ENCODE results near the gene TAF5L.

TAF5L gene

DNA sequence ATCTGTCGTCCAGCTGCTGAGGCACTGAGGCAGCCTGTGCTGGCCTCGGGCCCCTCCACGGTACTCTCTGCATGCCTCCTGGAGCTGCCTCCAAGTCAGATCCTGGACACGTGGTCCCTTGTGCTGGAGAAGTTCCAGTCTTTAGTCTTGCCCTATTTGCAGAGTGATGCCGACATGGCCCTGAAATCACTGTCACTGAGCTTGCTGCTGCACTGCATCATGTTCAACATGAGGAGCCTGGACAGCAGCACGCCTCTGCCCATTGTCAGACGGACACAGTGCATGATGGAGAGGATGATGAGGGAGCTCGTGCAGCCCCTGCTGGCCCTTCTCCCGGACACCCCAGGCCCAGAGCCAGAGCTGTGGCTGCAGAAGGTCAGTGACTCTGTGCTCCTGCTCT lies 10.1 kb upstream of the TAF5L start:
- Histone ChIP-seq H3K9me3 (replicated peaks in 1 of 2; ENCODE audit: control insufficient read depth in 2 of 2, insufficient read depth in 1 of 2, low read depth in 1 of 2, low read length in 2 of 2) (no peaks in the 10 kb centered on the region), H3K27me3 (ENCODE audit: control insufficient read depth in 3 of 3, insufficient read depth in 3 of 3, low read depth in 1 of 3, low read length in 3 of 3) (no peaks in the 10 kb centered on the region), H3K23ac (ENCODE audit: low read depth, low read length, poor library complexity) (no peak overlapping the region), H2BK5ac (ENCODE audit: low read length) (no peak overlapping the region), H3K36me3 (replicated peaks in 1 of 2; ENCODE audit: control insufficient read depth in 2 of 2, insufficient read depth in 2 of 2, low read length in 2 of 2) (peaks cover 29 to 89% of the 10 kb centered on the region in 2 donors), H3K79me1 (ENCODE audit: low read depth, low read length) (peaks cover 4% of the 10 kb centered on the region), H3K27ac (replicated peaks; ENCODE audit: low read length) (no peak overlapping the region), H2BK15ac (ENCODE audit: low read length) (no peak overlapping the region), H4K8ac (ENCODE audit: low read depth, low read length) (peak overlapping the region; percentile 32), H3K4me3 (ENCODE audit: low read length in 2 of 2) (no peak overlapping the region), H4K91ac (ENCODE audit: low read depth, low read length, poor library complexity) (no peak overlapping the region), H2AK5ac (ENCODE audit: low read depth, low read length) (no peak overlapping the region), H3K4me1 (ENCODE audit: control insufficient read depth in 2 of 2, insufficient read depth in 1 of 2, low read depth in 1 of 2, low read length in 2 of 2) (peaks cover 0 to 5% of the 10 kb centered on the region in 2 donors), H2BK12ac (ENCODE audit: low read length) (no peak overlapping the region), H3K14ac (ENCODE audit: low read length) (no peak overlapping the region), H2AFZ (ENCODE audit: low read length) (no peak overlapping the region), H3K4ac (ENCODE audit: low read length) (no peak overlapping the region), H3K18ac (ENCODE audit: low read length) (no peak overlapping the region), H3K4me2 (ENCODE audit: insufficient read depth, low read length, poor library complexity, severe bottlenecking) (no peak overlapping the region), H2BK120ac (ENCODE audit: low read depth, low read length) (no peak overlapping the region), H3K9ac (ENCODE audit: low read depth, low read length, poor library complexity) (no peak overlapping the region)
- no CpG with 5 or more reads among the region's 9 CpGs for WGBS, 2 donors (ENCODE audit: extremely low coverage in 2 of 2, insufficient read length in 2 of 2, insufficient replicate concordance in 1 of 2)
- no peak for DNase-seq (ENCODE audit: low spot score)

DNA sequence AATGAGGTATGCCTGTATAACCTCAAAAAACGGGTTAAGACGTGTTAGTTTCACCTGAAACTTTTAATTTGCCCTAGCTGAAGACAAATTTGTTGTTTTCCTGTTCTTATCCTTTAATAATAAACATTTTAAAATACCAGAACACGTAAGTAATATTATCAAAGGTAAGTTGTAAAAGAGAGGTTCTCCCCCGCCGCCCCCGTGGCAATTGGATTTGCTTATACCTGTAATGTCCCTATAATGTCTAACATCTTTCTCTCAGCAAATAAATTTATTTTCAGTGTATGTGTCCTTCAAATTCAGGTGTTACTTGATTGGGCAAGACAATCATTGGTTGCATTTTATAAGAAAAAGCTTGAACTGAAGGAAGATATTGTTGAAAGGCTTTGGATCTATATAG lies 6.0 kb upstream of the TAF5L start:
- no peak overlapping the region for H2AK5ac ChIP-seq (ENCODE audit: low read depth, low read length)
- H2BK15ac ChIP-seq (ENCODE audit: low read length), result no peak overlapping the region
- no peak overlapping the region for H3K4me2 ChIP-seq (ENCODE audit: insufficient read depth, low read length, poor library complexity, severe bottlenecking)
- H2BK12ac ChIP-seq (ENCODE audit: low read length), result no peak overlapping the region
- no peak for DNase-seq (ENCODE audit: low spot score)
- no peak overlapping the region for H3K27ac ChIP-seq (replicated peaks; ENCODE audit: low read length)
- H4K8ac ChIP-seq (ENCODE audit: low read depth, low read length), result no peak overlapping the region
- no peaks in the 10 kb centered on the region for H3K9me3 ChIP-seq (replicated peaks in 1 of 2; ENCODE audit: control insufficient read depth in 2 of 2, insufficient read depth in 1 of 2, low read depth in 1 of 2, low read length in 2 of 2)
- peaks cover 6% of the 10 kb centered on the region for H3K79me1 ChIP-seq (ENCODE audit: low read depth, low read length)
- no peak overlapping the region for H3K4ac ChIP-seq (ENCODE audit: low read length)
- H3K36me3 ChIP-seq (replicated peaks in 1 of 2; ENCODE audit: control insufficient read depth in 2 of 2, insufficient read depth in 2 of 2, low read length in 2 of 2), result peaks cover 26 to 81% of the 10 kb centered on the region in 2 donors
- H4K91ac ChIP-seq (ENCODE audit: low read depth, low read length, poor library complexity), result no peak overlapping the region
- no peak overlapping the region for H3K4me3 ChIP-seq (ENCODE audit: low read length in 2 of 2)
- H3K4me1 ChIP-seq (ENCODE audit: control insufficient read depth in 2 of 2, insufficient read depth in 1 of 2, low read depth in 1 of 2, low read length in 2 of 2), result peaks cover 1 to 4% of the 10 kb centered on the region in 2 donors
- WGBS, 2 donors (ENCODE audit: extremely low coverage in 2 of 2, insufficient read length in 2 of 2, insufficient replicate concordance in 1 of 2), result no CpG with 5 or more reads among the region's 6 CpGs
- H3K14ac ChIP-seq (ENCODE audit: low read length), result no peak overlapping the region
- no peak overlapping the region for H3K18ac ChIP-seq (ENCODE audit: low read length)
- no peak overlapping the region for H2BK120ac ChIP-seq (ENCODE audit: low read depth, low read length)
- no peak overlapping the region for H2AFZ ChIP-seq (ENCODE audit: low read length)
- H3K27me3 ChIP-seq (ENCODE audit: control insufficient read depth in 3 of 3, insufficient read depth in 3 of 3, low read depth in 1 of 3, low read length in 3 of 3), result no peaks in the 10 kb centered on the region
- no peak overlapping the region for H2BK5ac ChIP-seq (ENCODE audit: low read length)
- H3K9ac ChIP-seq (ENCODE audit: low read depth, low read length, poor library complexity), result no peak overlapping the region
- H3K23ac ChIP-seq (ENCODE audit: low read depth, low read length, poor library complexity), result no peak overlapping the region

DNA sequence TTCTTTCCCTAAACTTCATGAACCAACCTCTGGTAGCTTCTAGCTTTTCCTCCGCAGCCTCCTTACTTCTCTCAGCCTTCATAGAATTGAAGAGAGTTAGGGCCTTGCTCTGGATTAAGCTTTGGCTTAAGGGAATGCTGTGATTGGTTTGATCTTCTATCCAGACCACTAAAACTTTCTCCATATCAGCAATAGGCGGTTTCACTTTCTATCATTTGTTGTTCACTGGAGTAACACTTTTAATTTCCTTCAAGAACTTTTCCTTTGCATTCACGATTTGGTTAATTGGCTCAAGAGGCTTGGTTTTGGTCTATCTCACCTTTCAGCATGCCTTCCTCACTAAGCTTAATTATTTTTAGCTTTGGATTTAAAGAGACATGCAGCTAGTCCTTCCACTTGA lies 5.2 kb upstream of the TAF5L start:
- WGBS, 2 donors (ENCODE audit: extremely low coverage in 2 of 2, insufficient read length in 2 of 2, insufficient replicate concordance in 1 of 2), result no CpG with 5 or more reads among the region's 3 CpGs
- Histone ChIP-seq H2BK120ac (ENCODE audit: low read depth, low read length) (no peak overlapping the region), H3K36me3 (replicated peaks in 1 of 2; ENCODE audit: control insufficient read depth in 2 of 2, insufficient read depth in 2 of 2, low read length in 2 of 2) (peaks cover 19 to 73% of the 10 kb centered on the region in 2 donors)

DNA sequence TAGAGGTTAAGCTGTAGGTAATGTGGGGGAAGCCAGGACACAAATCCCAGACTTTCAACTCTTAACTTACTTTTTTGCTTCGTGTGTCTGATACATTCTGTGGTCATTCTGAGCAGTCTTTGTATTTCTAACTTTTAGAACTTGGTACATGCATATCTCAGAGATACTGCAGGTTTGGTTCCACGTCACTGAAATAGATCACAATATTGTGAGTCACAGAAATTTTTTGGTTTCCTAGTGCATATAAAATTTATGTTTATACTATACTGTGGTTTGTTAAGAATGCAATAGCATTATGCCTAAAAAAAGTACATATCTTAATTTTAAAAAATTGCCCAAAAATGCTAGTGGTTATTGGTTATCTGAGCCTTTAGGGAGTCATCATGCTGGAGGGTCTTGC lies 3.3 kb upstream of the TAF5L start:
- H2BK120ac ChIP-seq (ENCODE audit: low read depth, low read length), result no peak overlapping the region
- no peak overlapping the region for H2BK5ac ChIP-seq (ENCODE audit: low read length)
- H3K27me3 ChIP-seq (ENCODE audit: control insufficient read depth in 3 of 3, insufficient read depth in 3 of 3, low read depth in 1 of 3, low read length in 3 of 3), result no peaks in the 10 kb centered on the region
- no peak overlapping the region for H3K23ac ChIP-seq (ENCODE audit: low read depth, low read length, poor library complexity)
- no CpG with 5 or more reads among the region's 2 CpGs for WGBS, 2 donors (ENCODE audit: extremely low coverage in 2 of 2, insufficient read length in 2 of 2, insufficient replicate concordance in 1 of 2)
- no peak overlapping the region for H2AK5ac ChIP-seq (ENCODE audit: low read depth, low read length)
- H2BK12ac ChIP-seq (ENCODE audit: low read length), result no peak overlapping the region
- no peak overlapping the region for H3K4me3 ChIP-seq (ENCODE audit: low read length in 2 of 2)
- H2AFZ ChIP-seq (ENCODE audit: low read length), result no peak overlapping the region
- H3K4me2 ChIP-seq (ENCODE audit: insufficient read depth, low read length, poor library complexity, severe bottlenecking), result no peak overlapping the region
- DNase-seq (ENCODE audit: low spot score), result no peak
- no peak overlapping the region for H3K18ac ChIP-seq (ENCODE audit: low read length)
- H3K79me1 ChIP-seq (ENCODE audit: low read depth, low read length), result peaks cover 7% of the 10 kb centered on the region
- no peak overlapping the region for H4K91ac ChIP-seq (ENCODE audit: low read depth, low read length, poor library complexity)
- H2BK15ac ChIP-seq (ENCODE audit: low read length), result no peak overlapping the region
- H3K36me3 ChIP-seq (replicated peaks in 1 of 2; ENCODE audit: control insufficient read depth in 2 of 2, insufficient read depth in 2 of 2, low read length in 2 of 2), result peaks cover 5 to 54% of the 10 kb centered on the region in 2 donors
- H3K4ac ChIP-seq (ENCODE audit: low read length), result no peak overlapping the region
- H3K4me1 ChIP-seq (ENCODE audit: control insufficient read depth in 2 of 2, insufficient read depth in 1 of 2, low read depth in 1 of 2, low read length in 2 of 2), result peaks cover 6 to 7% of the 10 kb centered on the region in 2 donors
- no peak overlapping the region for H3K9ac ChIP-seq (ENCODE audit: low read depth, low read length, poor library complexity)
- no peaks in the 10 kb centered on the region for H3K9me3 ChIP-seq (replicated peaks in 1 of 2; ENCODE audit: control insufficient read depth in 2 of 2, insufficient read depth in 1 of 2, low read depth in 1 of 2, low read length in 2 of 2)
- H4K8ac ChIP-seq (ENCODE audit: low read depth, low read length), result no peak overlapping the region
- no peak overlapping the region for H3K27ac ChIP-seq (replicated peaks; ENCODE audit: low read length)
- no peak overlapping the region for H3K14ac ChIP-seq (ENCODE audit: low read length)

More for the DNA sequence above, 5.2 kb upstream of the TAF5L start:
- H3K27ac ChIP-seq (replicated peaks; ENCODE audit: low read length), result no peak overlapping the region
- no peak overlapping the region for H4K8ac ChIP-seq (ENCODE audit: low read depth, low read length)
- H4K91ac ChIP-seq (ENCODE audit: low read depth, low read length, poor library complexity), result no peak overlapping the region
- no peak overlapping the region for H2BK15ac ChIP-seq (ENCODE audit: low read length)
- H3K9ac ChIP-seq (ENCODE audit: low read depth, low read length, poor library complexity), result no peak overlapping the region
- no peak overlapping the region for H3K4ac ChIP-seq (ENCODE audit: low read length)
- H3K27me3 ChIP-seq (ENCODE audit: control insufficient read depth in 3 of 3, insufficient read depth in 3 of 3, low read depth in 1 of 3, low read length in 3 of 3), result no peaks in the 10 kb centered on the region
- H3K79me1 ChIP-seq (ENCODE audit: low read depth, low read length), result peaks cover 9% of the 10 kb centered on the region
- H3K18ac ChIP-seq (ENCODE audit: low read length), result no peak overlapping the region
- no peaks in the 10 kb centered on the region for H3K9me3 ChIP-seq (replicated peaks in 1 of 2; ENCODE audit: control insufficient read depth in 2 of 2, insufficient read depth in 1 of 2, low read depth in 1 of 2, low read length in 2 of 2)
- H3K14ac ChIP-seq (ENCODE audit: low read length), result no peak overlapping the region
- H3K4me1 ChIP-seq (ENCODE audit: control insufficient read depth in 2 of 2, insufficient read depth in 1 of 2, low read depth in 1 of 2, low read length in 2 of 2), result peaks cover 1 to 4% of the 10 kb centered on the region in 2 donors
- H3K4me3 ChIP-seq (ENCODE audit: low read length in 2 of 2), result no peak overlapping the region
- H2BK12ac ChIP-seq (ENCODE audit: low read length), result no peak overlapping the region
- H3K23ac ChIP-seq (ENCODE audit: low read depth, low read length, poor library complexity), result no peak overlapping the region
- no peak for DNase-seq (ENCODE audit: low spot score)
- H2AFZ ChIP-seq (ENCODE audit: low read length), result no peak overlapping the region
- H2BK5ac ChIP-seq (ENCODE audit: low read length), result no peak overlapping the region
- H3K4me2 ChIP-seq (ENCODE audit: insufficient read depth, low read length, poor library complexity, severe bottlenecking), result no peak overlapping the region
- no peak overlapping the region for H2AK5ac ChIP-seq (ENCODE audit: low read depth, low read length)

Data from neuronal stem cell (in vitro differentiated cells).